GM12801 (cell line): ENCODE results near the gene WDR17.

Experiments used
- TF ChIP-seq, protein P1 (sequence below): IDR thresholded peaks from one replicate; pipeline ENCODE4 v1.5.1; 2011; ENCODE audit warnings: control low read depth; ENCODE audit not compliant: insufficient read length; ENCODE audit errors: extremely low read depth

WDR17 gene

DNA sequence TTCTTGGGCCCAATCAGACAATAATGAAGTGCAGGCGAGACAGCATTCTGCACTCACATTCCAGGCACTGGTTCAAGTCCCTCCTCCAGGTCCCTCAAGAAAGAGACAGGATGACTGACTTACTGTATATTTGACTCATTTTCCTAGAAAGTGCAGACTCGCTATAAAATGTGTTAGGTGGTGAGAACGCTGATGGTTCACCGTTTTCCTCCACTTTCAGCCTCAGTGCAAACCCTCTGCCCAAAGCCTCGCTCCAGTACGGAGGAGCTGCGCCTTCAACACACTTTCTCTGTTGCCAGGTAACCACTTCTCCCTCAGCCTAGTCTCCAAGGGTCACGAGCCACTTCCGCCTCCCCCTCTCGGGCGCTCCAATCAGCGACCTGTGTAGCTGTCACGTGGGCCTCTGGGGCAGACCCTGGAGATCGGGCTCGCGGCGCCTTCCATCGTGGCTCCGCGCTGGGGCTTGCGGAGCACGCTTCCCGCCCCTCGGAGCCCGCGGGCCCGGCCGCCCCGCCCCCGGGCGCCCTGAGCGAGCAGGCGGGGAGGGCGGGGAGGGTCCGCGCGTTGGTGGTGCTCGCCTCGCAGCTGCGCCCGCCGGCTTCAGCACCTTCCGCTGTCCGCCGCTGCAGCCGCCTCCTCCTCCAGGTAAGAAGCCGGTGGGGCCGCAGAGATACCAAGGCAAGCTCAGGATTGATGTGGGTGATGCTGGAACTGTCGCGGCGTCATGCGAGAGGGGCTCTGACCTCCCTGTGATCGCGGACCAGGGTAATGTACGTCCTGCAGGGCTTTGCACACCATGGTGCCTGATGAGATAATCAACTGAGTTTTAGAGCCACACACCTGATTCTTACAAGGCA, at the start of gene WDR17:
TSS of gene WDR17 (plus strand) at position 407 of the 857 bp plus-strand sequence. CDS start 45,740 bp downstream, outside the sequence.
- TF ChIP-seq, protein P1, sequence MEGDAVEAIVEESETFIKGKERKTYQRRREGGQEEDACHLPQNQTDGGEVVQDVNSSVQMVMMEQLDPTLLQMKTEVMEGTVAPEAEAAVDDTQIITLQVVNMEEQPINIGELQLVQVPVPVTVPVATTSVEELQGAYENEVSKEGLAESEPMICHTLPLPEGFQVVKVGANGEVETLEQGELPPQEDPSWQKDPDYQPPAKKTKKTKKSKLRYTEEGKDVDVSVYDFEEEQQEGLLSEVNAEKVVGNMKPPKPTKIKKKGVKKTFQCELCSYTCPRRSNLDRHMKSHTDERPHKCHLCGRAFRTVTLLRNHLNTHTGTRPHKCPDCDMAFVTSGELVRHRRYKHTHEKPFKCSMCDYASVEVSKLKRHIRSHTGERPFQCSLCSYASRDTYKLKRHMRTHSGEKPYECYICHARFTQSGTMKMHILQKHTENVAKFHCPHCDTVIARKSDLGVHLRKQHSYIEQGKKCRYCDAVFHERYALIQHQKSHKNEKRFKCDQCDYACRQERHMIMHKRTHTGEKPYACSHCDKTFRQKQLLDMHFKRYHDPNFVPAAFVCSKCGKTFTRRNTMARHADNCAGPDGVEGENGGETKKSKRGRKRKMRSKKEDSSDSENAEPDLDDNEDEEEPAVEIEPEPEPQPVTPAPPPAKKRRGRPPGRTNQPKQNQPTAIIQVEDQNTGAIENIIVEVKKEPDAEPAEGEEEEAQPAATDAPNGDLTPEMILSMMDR: no peak

DNA sequence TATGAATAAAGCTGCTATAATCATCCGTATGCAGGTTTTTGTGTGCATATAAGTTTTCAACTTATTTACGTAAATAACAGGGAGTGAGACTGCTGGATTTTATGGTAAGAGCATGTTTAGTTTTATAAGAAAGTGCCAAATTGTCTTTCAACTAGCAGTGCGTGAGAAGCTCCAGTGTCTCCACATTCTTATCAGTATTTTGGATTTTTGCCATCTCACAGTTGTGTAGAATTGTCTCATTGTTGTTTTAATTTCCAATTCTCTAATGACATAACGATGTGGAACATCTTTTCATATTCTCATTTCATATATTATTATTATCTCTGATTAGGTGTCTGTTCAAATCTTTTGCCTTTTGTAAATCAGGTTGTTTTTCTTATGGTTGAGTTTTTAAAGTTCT, 49.0 kb upstream of the WDR17 start:
- TF ChIP-seq, protein P1: no peak

DNA sequence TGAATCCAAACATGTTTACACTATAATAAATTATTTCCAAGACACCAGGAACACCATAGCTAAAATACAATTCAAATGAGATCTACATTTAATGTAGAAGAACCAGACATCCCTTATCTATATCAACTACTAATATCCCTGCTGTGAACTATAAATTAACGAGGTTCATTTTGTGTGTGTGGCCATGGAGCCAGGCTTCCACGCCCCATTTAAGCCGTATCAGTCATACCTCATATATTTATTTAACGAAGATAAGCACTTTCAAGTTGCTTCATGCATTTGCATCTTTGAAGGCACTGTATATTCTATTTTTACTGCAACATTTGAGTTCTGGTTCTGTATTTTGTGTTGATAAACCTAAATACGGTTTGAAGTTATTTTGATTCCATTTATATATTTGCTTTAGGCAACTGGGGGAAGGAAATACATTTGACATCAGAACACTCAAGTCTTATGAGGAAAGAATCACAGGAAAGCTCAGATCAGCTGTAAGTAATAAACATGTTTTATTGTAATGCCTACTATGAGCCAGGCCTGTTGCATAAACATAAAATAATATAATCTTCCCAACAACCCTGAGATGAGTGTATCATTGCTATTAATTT, 45.1 kb upstream of the WDR17 start:
- TF ChIP-seq, protein P1: no peak

DNA sequence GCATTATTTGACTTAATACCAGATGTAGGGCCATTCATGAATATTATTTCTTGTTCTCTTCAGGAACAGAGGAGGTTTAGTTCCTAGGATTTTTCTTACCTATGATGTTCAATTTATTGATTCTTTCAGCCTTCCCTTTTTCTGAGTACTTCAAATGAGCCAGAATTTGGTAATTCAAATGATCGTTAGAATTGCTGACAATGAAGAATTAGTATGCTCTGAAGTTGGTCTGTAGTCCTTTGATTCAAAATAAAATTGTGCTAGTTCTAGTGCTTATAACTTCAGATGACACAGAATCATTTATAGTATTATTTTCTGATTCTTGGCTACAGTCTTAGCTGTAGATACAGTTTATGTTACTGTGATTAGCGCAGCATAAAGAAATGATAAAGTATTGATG, 35.2 kb upstream of the WDR17 start:
- TF ChIP-seq, protein P1: no peak

DNA sequence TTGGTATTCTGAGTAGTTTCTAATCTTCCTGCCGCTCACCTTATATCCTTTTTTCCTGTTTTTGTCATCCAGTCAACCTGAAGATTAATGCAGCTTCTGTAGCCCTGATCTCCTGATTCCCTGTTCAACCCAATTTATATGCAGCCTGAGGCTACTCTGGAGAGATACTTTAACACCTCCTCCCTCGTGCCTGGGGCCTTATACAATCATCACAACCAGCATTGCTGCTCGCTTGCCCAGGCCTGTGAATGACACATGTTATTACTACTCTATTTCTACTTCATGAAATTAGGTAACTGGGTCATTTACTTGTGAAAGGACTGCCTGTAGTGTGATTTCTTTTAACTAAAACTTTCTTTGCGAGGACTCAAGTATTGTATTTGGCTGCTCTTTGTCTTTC, 33.7 kb upstream of the WDR17 start:
- TF ChIP-seq, protein P1: no peak

DNA sequence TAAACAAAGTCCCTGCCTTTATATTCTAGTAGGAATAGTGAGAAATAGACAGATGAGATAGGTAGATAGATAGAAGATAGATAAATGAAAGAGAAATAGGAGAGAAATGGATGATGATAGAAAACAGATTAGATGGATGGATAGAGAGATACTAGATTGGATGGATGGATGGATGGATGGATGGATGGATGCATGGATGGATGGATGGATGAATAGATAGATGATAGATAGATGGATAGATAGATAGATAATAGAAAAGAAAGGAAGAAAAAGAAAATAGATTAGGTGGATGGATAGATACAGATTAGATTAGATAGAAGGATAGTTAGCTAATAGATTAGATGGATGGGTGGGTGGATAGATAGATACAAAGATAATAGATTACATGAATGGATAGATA, 33.2 kb upstream of the WDR17 start:
- TF ChIP-seq, protein P1: no peak

DNA sequence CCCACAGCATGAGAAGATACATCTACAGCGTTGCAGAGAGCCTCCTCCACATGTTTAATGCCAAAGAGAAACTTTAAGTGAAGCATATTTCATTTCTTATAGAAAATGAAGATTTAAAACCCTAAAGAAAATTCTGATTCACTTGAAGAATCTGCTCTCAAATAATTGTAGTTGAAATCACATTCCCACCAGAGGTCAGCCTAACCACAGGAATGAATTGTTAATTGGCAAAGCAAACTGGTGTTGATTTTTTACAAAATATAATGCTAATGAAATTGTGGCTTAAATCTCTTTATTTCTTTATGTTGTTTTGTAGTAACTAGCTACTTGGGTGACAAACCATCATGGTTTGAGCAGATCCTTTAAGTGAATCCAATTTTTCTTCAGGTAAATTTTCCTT, 31.1 kb upstream of the WDR17 start:
- TF ChIP-seq, protein P1: no peak
